Measurements from ENCODE around the gene INPP5D. TPM values are rescaled to one million over a fixed set of nuclear protein-coding genes. Genes with fewer than 3 reads are reported as not detected.

INPP5D gene
- total RNA-seq, 2 donors from 2014 or later = 0.66 to 3.0 TPM

DNA sequence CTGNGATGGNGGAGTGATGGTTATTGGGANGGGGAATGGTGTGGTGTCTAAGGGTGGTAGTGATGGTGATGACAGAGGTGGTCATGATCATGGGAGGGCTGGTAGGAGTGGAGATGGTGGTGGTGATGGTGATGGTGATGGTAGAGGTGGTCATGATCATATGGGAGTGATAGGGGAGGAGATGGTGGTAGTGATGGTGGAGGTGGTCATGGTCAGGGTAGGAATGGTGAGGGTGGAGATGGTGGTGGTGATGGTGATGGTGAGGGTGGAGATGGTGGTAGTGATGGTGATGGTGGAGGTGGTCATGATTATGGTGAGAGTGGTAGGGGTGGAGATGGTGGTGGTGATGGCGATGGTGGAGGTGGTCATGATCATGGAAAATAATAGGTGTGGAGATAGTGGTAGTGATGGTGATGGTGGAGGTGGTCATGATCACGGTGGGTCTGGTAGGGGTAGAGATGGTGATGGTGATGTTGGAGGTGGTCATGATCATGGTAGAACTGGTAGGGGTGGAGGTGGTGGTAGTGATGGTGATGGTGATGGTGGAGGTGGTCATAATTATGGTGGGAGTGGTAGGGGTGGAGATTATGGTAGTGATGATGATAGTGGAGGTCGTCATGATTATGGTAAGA, 83.7 kb downstream of the INPP5D start:
- Mint-ChIP-seq H3K36me3 (ENCODE audit: low read depth) (no peaks in the 10 kb centered on the region), H3K27ac (no peak overlapping the region), H3K4me3 (no peak overlapping the region), H3K9me3 (no peaks in the 10 kb centered on the region), H3K27me3 (ENCODE audit: insufficient read depth) (peaks cover 14% of the 10 kb centered on the region), H3K4me1 (peaks cover 40% of the 10 kb centered on the region)
- Histone ChIP-seq H3K9me3 (ENCODE audit: control insufficient read depth, low read length) (no peaks in the 10 kb centered on the region), H3K9ac (ENCODE audit: extremely low read depth, low read length, poor library complexity, severe bottlenecking) (no peak overlapping the region), H3K4me3 (ENCODE audit: low read length) (no peak overlapping the region), H3K4me1 (ENCODE audit: control insufficient read depth, insufficient read depth, low read length) (peaks cover 3% of the 10 kb centered on the region), H3K27me3 (ENCODE audit: control insufficient read depth, insufficient read depth, low read length, poor library complexity, severe bottlenecking) (no peaks in the 10 kb centered on the region), H3K27ac (ENCODE audit: low read depth, low read length) (no peak overlapping the region), H3K36me3 (ENCODE audit: control insufficient read depth, insufficient read depth, low read length) (no peaks in the 10 kb centered on the region)
- 91 to 92% methylated on average over 3 of the region's 3 CpGs for WGBS, 2 experiments (ENCODE audit: insufficient coverage in 1 of 2, insufficient read length in 1 of 2)
- TF ChIP-seq, protein P1, sequence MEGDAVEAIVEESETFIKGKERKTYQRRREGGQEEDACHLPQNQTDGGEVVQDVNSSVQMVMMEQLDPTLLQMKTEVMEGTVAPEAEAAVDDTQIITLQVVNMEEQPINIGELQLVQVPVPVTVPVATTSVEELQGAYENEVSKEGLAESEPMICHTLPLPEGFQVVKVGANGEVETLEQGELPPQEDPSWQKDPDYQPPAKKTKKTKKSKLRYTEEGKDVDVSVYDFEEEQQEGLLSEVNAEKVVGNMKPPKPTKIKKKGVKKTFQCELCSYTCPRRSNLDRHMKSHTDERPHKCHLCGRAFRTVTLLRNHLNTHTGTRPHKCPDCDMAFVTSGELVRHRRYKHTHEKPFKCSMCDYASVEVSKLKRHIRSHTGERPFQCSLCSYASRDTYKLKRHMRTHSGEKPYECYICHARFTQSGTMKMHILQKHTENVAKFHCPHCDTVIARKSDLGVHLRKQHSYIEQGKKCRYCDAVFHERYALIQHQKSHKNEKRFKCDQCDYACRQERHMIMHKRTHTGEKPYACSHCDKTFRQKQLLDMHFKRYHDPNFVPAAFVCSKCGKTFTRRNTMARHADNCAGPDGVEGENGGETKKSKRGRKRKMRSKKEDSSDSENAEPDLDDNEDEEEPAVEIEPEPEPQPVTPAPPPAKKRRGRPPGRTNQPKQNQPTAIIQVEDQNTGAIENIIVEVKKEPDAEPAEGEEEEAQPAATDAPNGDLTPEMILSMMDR (conservative IDR thresholded peaks at IDR 0.05) = no peak
- no peak for DNase-seq

DNA sequence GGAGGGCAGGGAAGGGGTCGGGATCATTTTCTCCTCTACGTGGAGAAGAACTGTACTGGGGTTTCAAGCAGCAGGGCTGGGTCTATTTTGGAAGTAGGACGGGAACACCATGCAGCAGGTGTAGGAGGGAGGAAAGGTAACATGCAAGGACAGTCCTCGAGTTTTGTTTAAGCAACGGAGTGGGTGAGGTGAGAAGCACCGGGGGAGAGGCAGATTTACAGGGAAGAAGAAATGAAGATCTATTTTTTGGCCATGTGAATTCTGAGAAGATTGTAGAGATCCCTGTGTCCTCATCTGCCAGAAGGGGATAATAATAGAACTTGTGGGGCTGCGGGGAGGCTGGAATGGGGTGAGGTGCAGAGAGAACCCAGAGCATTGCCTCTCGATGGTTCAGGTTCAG, 85.6 kb downstream of the INPP5D start:
- H3K27ac Mint-ChIP-seq = no peak overlapping the region
- peaks cover 22% of the 10 kb centered on the region for H3K4me1 Mint-ChIP-seq
- H3K27me3 ChIP-seq (ENCODE audit: control insufficient read depth, insufficient read depth, low read length, poor library complexity, severe bottlenecking) = no peaks in the 10 kb centered on the region
- TF ChIP-seq, protein P1 (conservative IDR thresholded peaks at IDR 0.05) = no peak
- H3K4me1 ChIP-seq (ENCODE audit: control insufficient read depth, insufficient read depth, low read length) = no peaks in the 10 kb centered on the region
- no peaks in the 10 kb centered on the region for H3K36me3 ChIP-seq (ENCODE audit: control insufficient read depth, insufficient read depth, low read length)
- H3K9me3 ChIP-seq (ENCODE audit: control insufficient read depth, low read length) = no peaks in the 10 kb centered on the region
- DNase-seq = no peak
- H3K9ac ChIP-seq (ENCODE audit: extremely low read depth, low read length, poor library complexity, severe bottlenecking) = no peak overlapping the region
- H3K36me3 Mint-ChIP-seq (ENCODE audit: low read depth) = no peaks in the 10 kb centered on the region
- no peak overlapping the region for H3K27ac ChIP-seq (ENCODE audit: low read depth, low read length)
- no peak overlapping the region for H3K4me3 ChIP-seq (ENCODE audit: low read length)
- WGBS, 2 experiments (ENCODE audit: insufficient coverage in 1 of 2, insufficient read length in 1 of 2) = 93 to 96% methylated on average over 8 of the region's 8 CpGs
- peaks cover 14% of the 10 kb centered on the region for H3K27me3 Mint-ChIP-seq (ENCODE audit: insufficient read depth)
- no peaks in the 10 kb centered on the region for H3K9me3 Mint-ChIP-seq
- no peak overlapping the region for H3K4me3 Mint-ChIP-seq

DNA sequence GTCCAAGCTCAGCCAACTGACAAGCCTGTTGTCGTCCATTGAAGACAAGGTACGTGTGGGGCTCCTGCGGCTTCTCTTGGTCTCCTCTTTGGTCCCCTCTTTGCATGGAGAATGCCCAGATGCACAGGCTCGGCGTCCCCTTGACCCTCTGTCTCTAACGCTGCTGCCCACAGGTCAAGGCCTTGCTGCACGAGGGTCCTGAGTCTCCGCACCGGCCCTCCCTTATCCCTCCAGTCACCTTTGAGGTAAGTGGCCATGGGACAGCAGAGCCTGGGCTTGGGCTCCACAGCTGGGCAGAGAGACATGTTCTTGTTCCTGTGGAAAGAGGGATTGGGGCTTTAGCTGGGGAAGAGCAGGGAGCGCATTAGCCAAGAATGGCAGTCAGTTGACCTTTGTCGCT, 86.1 kb downstream of the INPP5D start:
- DNase-seq = no peak
- no peak overlapping the region for H3K27ac Mint-ChIP-seq
- H3K4me3 ChIP-seq (ENCODE audit: low read length) = no peak overlapping the region
- peaks cover 19% of the 10 kb centered on the region for H3K4me1 Mint-ChIP-seq
- WGBS, 2 experiments (ENCODE audit: insufficient coverage in 1 of 2, insufficient read length in 1 of 2) = 80 to 88% methylated on average over 5 to 11 of the region's 11 CpGs
- H3K9ac ChIP-seq (ENCODE audit: extremely low read depth, low read length, poor library complexity, severe bottlenecking) = no peak overlapping the region
- no peaks in the 10 kb centered on the region for H3K4me1 ChIP-seq (ENCODE audit: control insufficient read depth, insufficient read depth, low read length)
- H3K36me3 Mint-ChIP-seq (ENCODE audit: low read depth) = no peaks in the 10 kb centered on the region
- no peaks in the 10 kb centered on the region for H3K9me3 ChIP-seq (ENCODE audit: control insufficient read depth, low read length)
- no peaks in the 10 kb centered on the region for H3K27me3 ChIP-seq (ENCODE audit: control insufficient read depth, insufficient read depth, low read length, poor library complexity, severe bottlenecking)
- H3K27me3 Mint-ChIP-seq (ENCODE audit: insufficient read depth) = peaks cover 11% of the 10 kb centered on the region
- TF ChIP-seq, protein P1 (conservative IDR thresholded peaks at IDR 0.05) = no peak
- no peak overlapping the region for H3K27ac ChIP-seq (ENCODE audit: low read depth, low read length)
- H3K36me3 ChIP-seq (ENCODE audit: control insufficient read depth, insufficient read depth, low read length) = no peaks in the 10 kb centered on the region
- H3K9me3 Mint-ChIP-seq = no peaks in the 10 kb centered on the region
- H3K4me3 Mint-ChIP-seq = no peak overlapping the region
